Sigmoid colon (tissue), 4 donors: Measurements from ENCODE around the gene RUSF1.

Experiments used
- CTCF ChIP-seq, 4 experiments: fragments of 450-650 bp in 3 of 4; fragments of 200-600 bp in 1 of 4; IDR thresholded peaks; one replicate each; pipeline ENCODE4 v1.5.1; 2016 to 2019; ENCODE audit warnings: antibody characterized with exemption in 4 of 4, mild to moderate bottlenecking in 3 of 4, moderate library complexity in 2 of 4
- EP300 ChIP-seq, 4 donors: sonication (generic); formaldehyde crosslinking; IDR thresholded peaks; one replicate each; pipeline ENCODE4 v1.6.1; 2017; ENCODE audit warnings: antibody characterized with exemption in 4 of 4
- POLR2A ChIP-seq, 2 donors: fragments of 450-650 bp; IDR thresholded peaks; one replicate each; pipeline ENCODE4 v1.6.1; 2016; ENCODE audit warnings: antibody characterized with exemption in 2 of 2, mild to moderate bottlenecking in 2 of 2, moderate library complexity in 2 of 2
- POLR2AphosphoS5 ChIP-seq, 4 donors: sonication (generic); formaldehyde crosslinking; IDR thresholded peaks; one replicate each; pipeline ENCODE4 v1.6.1; 2017; ENCODE audit warnings: antibody characterized with exemption in 4 of 4

GRCh38 chr16:31531096-31531495 is 22.9 kb upstream of the RUSF1 start:
- no peak for TF ChIP-seq POLR2A (IDR thresholded peaks at IDR 0.05)
- TF ChIP-seq POLR2AphosphoS5 (IDR thresholded peaks at IDR 0.05): no peak
- no peak for TF ChIP-seq EP300 (IDR thresholded peaks at IDR 0.05)
- no peak for TF ChIP-seq CTCF (IDR thresholded peaks at IDR 0.05)
